Measurements from ENCODE around the gene RPUSD4. TPM values are rescaled to one million over a fixed set of nuclear protein-coding genes. Genes with fewer than 3 reads are reported as not detected.

The RPUSD4 gene
- total RNA-seq, 1 experiment from 2014 or later, result 42.9 TPM

DNA sequence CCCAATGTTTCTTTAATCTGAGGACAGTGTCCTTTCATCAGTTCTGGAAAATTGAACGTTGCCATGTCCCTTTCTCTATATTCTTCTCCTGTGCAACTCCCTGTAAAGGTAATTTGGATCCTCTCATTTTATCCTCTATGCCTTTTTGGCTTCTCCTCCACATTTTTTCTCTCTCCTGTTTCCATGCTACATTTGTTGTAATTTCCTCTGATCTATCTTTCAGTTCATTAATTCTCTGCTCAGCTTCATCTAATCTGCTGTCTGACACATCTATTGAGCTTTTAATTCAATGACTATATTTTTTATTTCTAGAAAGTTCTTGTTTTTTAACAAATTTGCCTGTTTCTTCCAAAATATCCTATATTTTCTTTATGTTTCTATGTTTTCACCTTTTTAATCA, 59.3 kb downstream of the RPUSD4 start:
- no peak overlapping the region for H3K27ac ChIP-seq (ENCODE audit: insufficient read length, low read depth, low read length)
- no peak overlapping the region for H3K27ac Mint-ChIP-seq

More for the DNA sequence above, 59.3 kb downstream of the RPUSD4 start:
- H3K36me3 Mint-ChIP-seq (ENCODE audit: insufficient read depth in 1 of 3, low read depth in 3 of 3), result peaks cover 4 to 13% (median 5%) of the 10 kb centered on the region in 3 experiments; a peak in 6 of 7 replicates
- Histone ChIP-seq H2BK120ac (ENCODE audit: low read depth, low read length, poor library complexity, severe bottlenecking) (no peak overlapping the region), H4K8ac (replicated peaks; ENCODE audit: insufficient read length, low read depth, low read length) (no peak overlapping the region), H3K23ac (ENCODE audit: insufficient read length, low read depth, low read length) (no peak overlapping the region), H3K4me1 (ENCODE audit: insufficient read depth, low read length) (peaks cover 9% of the 10 kb centered on the region; the same call in 1 of the 2 replicates), H3K79me2 (ENCODE audit: insufficient read depth, low read length) (no peaks in the 10 kb centered on the region), H2AFZ (ENCODE audit: low read length) (no peak overlapping the region), H3T11ph (ENCODE audit: low read length) (no peak overlapping the region), H3K4me2 (ENCODE audit: insufficient read depth, insufficient read length, low read length) (no peak overlapping the region), H3K18ac (ENCODE audit: insufficient read length, low read depth, low read length) (no peak overlapping the region), H3K56ac (ENCODE audit: insufficient read length, low read depth, low read length) (no peak overlapping the region), H4K20me1 (ENCODE audit: control insufficient read depth, insufficient read depth, insufficient read length) (no peaks in the 10 kb centered on the region), H3K27me3 (ENCODE audit: insufficient read depth, low read length) (no peaks in the 10 kb centered on the region), H2AK5ac (ENCODE audit: insufficient read length, low read length) (no peak overlapping the region), H3K14ac (ENCODE audit: insufficient read depth, low read length) (no peak overlapping the region), H3K79me1 (ENCODE audit: insufficient read depth, low read depth, low read length, poor library complexity, severe bottlenecking) (no peaks in the 10 kb centered on the region), H3K9ac (ENCODE audit: extremely low read depth, insufficient read length, low read length) (no peak overlapping the region), H3K9me3 (ENCODE audit: control insufficient read depth, low read depth, low read length) (no peaks in the 10 kb centered on the region), H2BK20ac (ENCODE audit: low read depth, low read length, poor library complexity, severe bottlenecking) (no peak overlapping the region), H2BK15ac (ENCODE audit: low read depth, low read length) (no peak overlapping the region), H4K91ac (ENCODE audit: insufficient read length, low read depth, low read length) (no peak overlapping the region), H2BK12ac (ENCODE audit: insufficient read length, low read depth, low read length) (no peak overlapping the region), H2BK5ac (ENCODE audit: insufficient read length, low read length) (no peak overlapping the region), H4K5ac (ENCODE audit: insufficient read length, low read depth, low read length) (no peak overlapping the region), H3K4ac (ENCODE audit: low read depth, low read length) (no peak overlapping the region), H3K23me2 (ENCODE audit: insufficient read length, low read depth, low read length, poor library complexity, severe bottlenecking) (no peaks in the 10 kb centered on the region)
- H3K4me3 Mint-ChIP-seq, result no peak overlapping the region
- peaks cover 6% of the 10 kb centered on the region for H3K27me3 Mint-ChIP-seq (ENCODE audit: low read depth)
- no peak for DNase-seq
- H3K9me3 Mint-ChIP-seq, result peaks cover 9 to 14% of the 10 kb centered on the region in 2 experiments
- TF ChIP-seq, protein P1, sequence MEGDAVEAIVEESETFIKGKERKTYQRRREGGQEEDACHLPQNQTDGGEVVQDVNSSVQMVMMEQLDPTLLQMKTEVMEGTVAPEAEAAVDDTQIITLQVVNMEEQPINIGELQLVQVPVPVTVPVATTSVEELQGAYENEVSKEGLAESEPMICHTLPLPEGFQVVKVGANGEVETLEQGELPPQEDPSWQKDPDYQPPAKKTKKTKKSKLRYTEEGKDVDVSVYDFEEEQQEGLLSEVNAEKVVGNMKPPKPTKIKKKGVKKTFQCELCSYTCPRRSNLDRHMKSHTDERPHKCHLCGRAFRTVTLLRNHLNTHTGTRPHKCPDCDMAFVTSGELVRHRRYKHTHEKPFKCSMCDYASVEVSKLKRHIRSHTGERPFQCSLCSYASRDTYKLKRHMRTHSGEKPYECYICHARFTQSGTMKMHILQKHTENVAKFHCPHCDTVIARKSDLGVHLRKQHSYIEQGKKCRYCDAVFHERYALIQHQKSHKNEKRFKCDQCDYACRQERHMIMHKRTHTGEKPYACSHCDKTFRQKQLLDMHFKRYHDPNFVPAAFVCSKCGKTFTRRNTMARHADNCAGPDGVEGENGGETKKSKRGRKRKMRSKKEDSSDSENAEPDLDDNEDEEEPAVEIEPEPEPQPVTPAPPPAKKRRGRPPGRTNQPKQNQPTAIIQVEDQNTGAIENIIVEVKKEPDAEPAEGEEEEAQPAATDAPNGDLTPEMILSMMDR (conservative IDR thresholded peaks at IDR 0.05), result no peak
- WGBS (ENCODE audit: extremely low coverage, insufficient read length, low lambda C conversion rate), result no CpG with 5 or more reads among the region's 1 CpG
- H3K4me1 Mint-ChIP-seq, result peaks cover 35 to 50% of the 10 kb centered on the region in 2 experiments

Other genes starting within 250 kb of the RPUSD4 start
- 16.0 and 17.2 TPM in 2 replicates for gene CDON, start 148.8 kb downstream of the RPUSD4 start, total RNA-seq (2021)
- gene FAM118B, start 132 bp upstream of the RPUSD4 start, total RNA-seq (2021), result 40.0 and 40.4 TPM in 2 replicates
- 63.7 and 64.3 TPM in 2 replicates for gene SRPRA, start 57.2 kb upstream of the RPUSD4 start, total RNA-seq (2021)
- 60.1 and 67.5 TPM in 2 replicates for gene FOXRED1, start 57.5 kb upstream of the RPUSD4 start, total RNA-seq (2021)
- 7.0 and 7.3 TPM in 2 replicates for gene TIRAP, start 71.4 kb upstream of the RPUSD4 start, total RNA-seq (2021)
- gene DCPS, start 92.4 kb upstream of the RPUSD4 start, total RNA-seq (2021), result 24.4 and 27.7 TPM in 2 replicates
- 12.2 and 13.6 TPM in 2 replicates for gene ST3GAL4, start 144.0 kb upstream of the RPUSD4 start, total RNA-seq (2021)